HG03432 (cell line): ENCODE results near the gene TMCO1.
A peak's percentile ranks its signal among the peaks of the same experiment; 100 is the strongest.
"Not testable (repeated sequence)": the region's sequence is repeated elsewhere in the genome, so short reads cannot be mapped to it uniquely, and the experiment has no call there.

Experiments used
- ATAC-seq: cut with Tn5 transposase; IDR thresholded peaks from one replicate; pipeline ENCODE4 v1.9.1; 2021; ENCODE audit warnings: mild to moderate bottlenecking, moderate library complexity; ENCODE audit not compliant: unreplicated experiment

Gene TMCO1

GRCh38 chr1:165768513-165769394 lies at the start of gene TMCO1:
Gene TMCO1 (minus strand): TSS chr1:165768868. CDS start chr1:165768751, 117 bp downstream.
- ATAC-seq = peak; percentile 99

- ATAC-seq = no peak
Measured at GRCh38 chr1:165816826-165817497, 48.3 kb upstream of the TMCO1 start.

- ATAC-seq = no peak
Measured at GRCh38 chr1:165816157-165816556, 47.5 kb upstream of the TMCO1 start.

- no peak for ATAC-seq
Measured at GRCh38 chr1:165815725-165816124, 47.1 kb upstream of the TMCO1 start.

- ATAC-seq = no peak
Measured at GRCh38 chr1:165807613-165808012, 38.9 kb upstream of the TMCO1 start.

GRCh38 chr1:165804513-165804912 lies 35.8 kb upstream of the TMCO1 start:
- ATAC-seq = not testable (repeated sequence)

- ATAC-seq = no peak
Measured at GRCh38 chr1:165799387-165799786, 30.7 kb upstream of the TMCO1 start.

- ATAC-seq = no peak
Measured at GRCh38 chr1:165795894-165796293, 27.2 kb upstream of the TMCO1 start.

- no peak for ATAC-seq
Measured at GRCh38 chr1:165793951-165794350, 25.3 kb upstream of the TMCO1 start.

GRCh38 chr1:165787741-165788140 lies 19.1 kb upstream of the TMCO1 start:
- no peak for ATAC-seq

GRCh38 chr1:165783519-165783918 lies 14.9 kb upstream of the TMCO1 start:
- ATAC-seq = not testable (repeated sequence)

GRCh38 chr1:165778197-165778596 lies 9.5 kb upstream of the TMCO1 start:
- ATAC-seq = not testable (repeated sequence)

GRCh38 chr1:165773324-165773965 lies 4.8 kb upstream of the TMCO1 start:
- ATAC-seq = no peak

- no peak for ATAC-seq
Measured at GRCh38 chr1:165772739-165773138, 4.1 kb upstream of the TMCO1 start.

GRCh38 chr1:165764277-165764676 lies 4.4 kb downstream of the TMCO1 start:
- ATAC-seq = no peak

GRCh38 chr1:165763442-165763841 lies 5.2 kb downstream of the TMCO1 start:
- no peak for ATAC-seq

- ATAC-seq = no peak
Measured at GRCh38 chr1:165762725-165763124, 5.9 kb downstream of the TMCO1 start.

GRCh38 chr1:165759095-165759494 lies 9.6 kb downstream of the TMCO1 start:
- no peak for ATAC-seq

- no peak for ATAC-seq
Measured at GRCh38 chr1:165755393-165756010, 13.2 kb downstream of the TMCO1 start.

GRCh38 chr1:165753934-165754333 lies 14.7 kb downstream of the TMCO1 start:
- peak; percentile 94 for ATAC-seq

- ATAC-seq = no peak
Measured at GRCh38 chr1:165748550-165748949, 20.1 kb downstream of the TMCO1 start.
